ENCODE measurements around the gene MAN1A1.

Gene MAN1A1

GRCh38 chr6:119195848-119196247 is 153.7 kb downstream of the MAN1A1 start:
- DNase-seq (ENCODE audit: low read depth in 2 of 2), result no peak

GRCh38 chr6:119195204-119195603 is 154.4 kb downstream of the MAN1A1 start:
- no peak for DNase-seq (ENCODE audit: low read depth in 2 of 2)

- DNase-seq (ENCODE audit: low read depth in 2 of 2), result no peak
Measured at GRCh38 chr6:119193707-119194106, 155.9 kb downstream of the MAN1A1 start.

GRCh38 chr6:119192200-119192599 is 157.4 kb downstream of the MAN1A1 start:
- no peak for DNase-seq (ENCODE audit: low read depth in 2 of 2)

- no peak for DNase-seq (ENCODE audit: low read depth in 2 of 2)
Measured at GRCh38 chr6:119190176-119190575, 159.4 kb downstream of the MAN1A1 start.

GRCh38 chr6:119189498-119189897 is 160.1 kb downstream of the MAN1A1 start:
- no peak for DNase-seq (ENCODE audit: low read depth in 2 of 2)

GRCh38 chr6:119187596-119187995 is 162.0 kb downstream of the MAN1A1 start:
- no peak for DNase-seq (ENCODE audit: low read depth in 2 of 2)

GRCh38 chr6:119186490-119186889 is 163.1 kb downstream of the MAN1A1 start:
- DNase-seq (ENCODE audit: low read depth in 2 of 2), result no peak

- no peak for DNase-seq (ENCODE audit: low read depth in 2 of 2)
Measured at GRCh38 chr6:119184008-119184648, 165.4 kb downstream of the MAN1A1 start.

GRCh38 chr6:119183457-119183856 is 166.1 kb downstream of the MAN1A1 start:
- DNase-seq (ENCODE audit: low read depth in 2 of 2), result no peak

- DNase-seq (ENCODE audit: low read depth in 2 of 2), result no peak
Measured at GRCh38 chr6:119182875-119183274, 166.7 kb downstream of the MAN1A1 start.

- DNase-seq (ENCODE audit: low read depth in 2 of 2), result no peak
Measured at GRCh38 chr6:119182216-119182803, 167.3 kb downstream of the MAN1A1 start.

- DNase-seq (ENCODE audit: low read depth in 2 of 2), result no peak
Measured at GRCh38 chr6:119181046-119181445, 168.5 kb downstream of the MAN1A1 start.

GRCh38 chr6:119179842-119180241 is 169.7 kb downstream of the MAN1A1 start:
- no peak for DNase-seq (ENCODE audit: low read depth in 2 of 2)

- no peak for DNase-seq (ENCODE audit: low read depth in 2 of 2)
Measured at GRCh38 chr6:119179062-119179461, 170.5 kb downstream of the MAN1A1 start.

- no peak for DNase-seq (ENCODE audit: low read depth in 2 of 2)
Measured at GRCh38 chr6:119176445-119176844, 173.1 kb downstream of the MAN1A1 start.

- DNase-seq (ENCODE audit: low read depth in 2 of 2), result no peak
Measured at GRCh38 chr6:119174879-119175817, 174.4 kb downstream of the MAN1A1 start.

GRCh38 chr6:119174085-119174445 is 175.5 kb downstream of the MAN1A1 start:
- DNase-seq (ENCODE audit: low read depth in 2 of 2), result no peak

GRCh38 chr6:119173249-119174084 is 176.1 kb downstream of the MAN1A1 start:
- no peak for DNase-seq (ENCODE audit: low read depth in 2 of 2)

GRCh38 chr6:119172824-119173223 is 176.7 kb downstream of the MAN1A1 start:
- DNase-seq (ENCODE audit: low read depth in 2 of 2), result no peak

GRCh38 chr6:119171864-119172588 is 177.5 kb downstream of the MAN1A1 start:
- no peak for DNase-seq (ENCODE audit: low read depth in 2 of 2)

All from stimulated activated CD8-positive, alpha-beta memory T cell treated with anti-CD3 and anti-CD28 coated beads, Interleukin-15, amount 100 ng/mL, for 48 hours (primary cell).